HG03442 (cell line): ENCODE measurements around the gene IRS2.

Source experiments
- ATAC-seq: cut with Tn5 transposase; IDR thresholded peaks from one replicate; pipeline ENCODE4 v1.9.1; 2021; ENCODE audit warnings: mild to moderate bottlenecking, moderate library complexity; ENCODE audit not compliant: unreplicated experiment

The IRS2 gene

DNA sequence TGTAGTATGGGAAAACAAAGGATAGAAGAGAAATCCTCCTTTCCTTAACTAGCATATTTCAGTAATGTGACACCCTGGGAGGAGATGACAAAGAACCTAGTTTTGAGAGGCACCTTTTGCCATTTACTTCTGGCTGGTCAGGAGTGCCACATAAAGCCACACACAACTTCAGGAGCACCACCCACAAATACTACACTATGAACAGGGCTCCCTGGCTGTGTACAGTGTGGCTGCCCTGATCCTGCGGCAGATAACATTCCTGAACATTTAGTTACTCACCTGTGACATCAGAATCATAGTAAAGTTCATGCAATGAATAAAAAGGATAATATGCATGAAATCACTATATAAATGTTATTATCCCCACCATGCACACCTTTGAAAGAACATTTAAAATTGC lies 17.4 kb upstream of the IRS2 start:
- no peak for ATAC-seq

DNA sequence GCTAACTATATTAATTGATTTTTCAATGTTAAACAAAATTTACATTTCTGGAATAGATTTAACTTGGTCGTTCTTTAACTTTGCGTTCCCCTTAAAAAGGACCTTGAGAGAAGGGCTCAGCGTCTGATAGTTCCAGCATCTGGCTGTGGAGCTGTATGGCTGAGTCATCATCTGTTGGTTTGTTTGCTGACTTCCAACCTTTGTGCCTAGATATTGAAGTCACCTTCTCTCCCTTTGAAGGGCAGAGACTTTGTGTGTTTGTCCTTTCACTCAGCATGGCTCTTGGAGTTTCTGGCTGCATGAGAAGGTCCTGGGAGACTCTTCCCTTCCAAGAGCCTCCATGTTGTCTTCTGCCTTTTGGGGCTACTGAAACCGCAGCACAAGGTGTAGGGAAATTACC lies 16.6 kb upstream of the IRS2 start:
- no peak for ATAC-seq

DNA sequence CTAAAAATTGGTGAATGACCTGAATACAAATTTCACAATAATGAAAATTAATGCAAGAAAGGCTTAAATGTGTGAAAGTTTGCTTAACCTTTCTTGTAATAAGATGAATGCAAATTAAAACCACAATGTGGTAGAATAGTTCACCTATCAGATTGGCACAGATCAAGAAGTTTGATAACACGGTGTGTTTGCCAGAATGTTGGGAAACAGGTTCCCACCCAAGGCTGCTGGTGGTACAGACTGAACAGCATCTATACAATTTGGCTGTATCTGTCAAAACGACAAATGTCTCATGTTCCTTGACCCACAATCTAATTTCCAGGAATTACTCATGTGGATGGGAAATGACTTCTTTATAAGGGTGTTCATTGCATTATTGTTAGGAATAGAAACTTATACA lies 8.6 kb upstream of the IRS2 start:
- ATAC-seq, result no peak

DNA sequence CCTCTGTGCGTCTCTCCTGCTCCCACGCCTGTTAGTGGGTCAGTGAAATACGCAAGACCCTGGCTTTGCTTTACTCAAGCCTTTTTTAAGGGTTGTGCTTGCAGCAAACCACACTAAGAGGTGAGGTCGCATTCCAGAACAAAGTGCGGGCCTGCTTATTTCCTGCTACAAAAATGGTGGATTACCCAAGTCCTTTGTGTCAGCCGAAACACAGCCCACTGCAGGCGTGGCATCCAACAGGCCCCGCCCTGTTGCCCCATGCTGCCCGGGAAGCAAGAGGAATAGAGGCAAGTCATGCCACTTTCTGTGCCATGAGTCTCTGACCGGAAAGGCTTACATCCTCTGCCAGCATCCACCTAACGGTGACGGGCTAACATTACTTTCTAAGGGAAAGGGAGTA lies 7.7 kb upstream of the IRS2 start:
- no peak for ATAC-seq

DNA sequence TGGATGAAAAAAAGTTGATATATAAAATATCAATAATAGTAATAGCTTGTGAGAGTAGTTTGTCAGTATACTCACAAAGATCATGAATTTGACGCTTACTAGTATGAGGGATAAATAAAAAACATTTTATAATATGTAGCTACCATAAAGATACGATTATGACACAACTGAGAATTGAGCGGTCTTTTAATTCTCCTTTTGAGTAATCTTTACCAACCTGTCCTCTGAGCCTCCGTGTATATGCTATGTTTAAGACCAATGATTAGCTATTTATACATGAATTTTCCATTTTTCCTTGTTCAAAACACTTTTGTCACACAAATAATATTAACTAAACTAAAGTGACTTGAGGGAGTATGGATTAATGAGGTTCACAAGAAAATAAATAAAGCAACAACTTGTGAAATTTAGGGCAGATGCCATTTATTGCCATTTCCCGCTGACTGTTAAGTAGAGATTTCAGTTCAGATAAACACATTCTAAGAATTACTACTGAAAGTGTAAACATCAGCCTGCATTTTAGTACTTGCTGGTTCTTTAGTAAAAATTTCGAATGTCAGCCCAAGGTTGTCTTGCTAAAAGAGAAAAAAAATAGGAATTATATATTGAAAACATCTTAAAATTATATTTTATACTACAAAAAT lies 6.2 kb upstream of the IRS2 start:
- no peak for ATAC-seq

DNA sequence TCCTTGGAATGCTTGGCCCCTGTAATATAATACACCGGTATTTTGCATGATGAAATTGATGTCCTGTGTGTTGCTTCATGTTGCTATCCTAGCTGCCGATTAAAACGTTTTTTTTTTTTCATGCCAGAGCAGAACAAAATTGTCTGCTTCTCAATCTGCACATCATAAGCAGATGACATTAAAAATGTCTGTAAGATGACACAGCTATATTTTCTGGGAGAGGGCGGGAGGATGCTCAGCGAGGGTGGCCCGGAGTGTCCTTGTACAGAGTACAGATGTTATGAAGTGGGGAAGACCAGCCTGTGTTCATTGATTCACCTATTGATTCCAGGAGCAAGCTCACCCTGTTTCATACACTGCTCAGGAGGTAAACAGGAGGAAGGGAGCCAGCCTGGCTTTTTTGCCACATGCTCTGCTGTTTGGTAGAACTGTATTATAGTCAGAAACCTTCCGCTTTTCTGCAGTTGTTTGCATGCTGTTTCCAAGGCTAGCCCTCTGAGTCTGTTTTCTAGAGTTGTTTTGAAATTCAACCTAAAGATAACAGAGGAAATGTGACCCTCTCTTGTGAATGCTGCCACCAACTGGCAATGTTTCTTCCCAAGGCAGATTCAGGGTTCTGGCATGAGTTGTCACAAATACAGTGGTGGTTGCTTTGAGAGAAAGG lies 4.7 kb upstream of the IRS2 start:
- ATAC-seq, result no peak

DNA sequence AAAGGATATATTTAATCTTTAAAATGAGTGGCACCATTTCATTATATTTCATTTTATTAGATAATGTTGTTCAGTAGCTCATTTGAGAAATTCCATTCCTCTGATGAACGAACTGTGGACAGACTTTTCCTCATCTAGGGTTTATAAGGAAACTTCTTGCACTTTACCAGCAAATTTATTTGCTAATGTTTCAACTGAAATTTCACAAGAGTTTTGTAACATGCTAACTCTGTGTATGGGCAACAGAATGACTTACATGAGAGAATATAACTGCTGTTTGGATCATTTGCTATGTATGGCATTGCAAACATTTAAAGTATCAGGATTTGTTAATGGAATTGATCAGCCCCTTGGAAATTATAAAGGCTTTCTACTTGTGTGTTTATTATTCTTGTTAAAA lies 3.7 kb upstream of the IRS2 start:
- ATAC-seq, result no peak

DNA sequence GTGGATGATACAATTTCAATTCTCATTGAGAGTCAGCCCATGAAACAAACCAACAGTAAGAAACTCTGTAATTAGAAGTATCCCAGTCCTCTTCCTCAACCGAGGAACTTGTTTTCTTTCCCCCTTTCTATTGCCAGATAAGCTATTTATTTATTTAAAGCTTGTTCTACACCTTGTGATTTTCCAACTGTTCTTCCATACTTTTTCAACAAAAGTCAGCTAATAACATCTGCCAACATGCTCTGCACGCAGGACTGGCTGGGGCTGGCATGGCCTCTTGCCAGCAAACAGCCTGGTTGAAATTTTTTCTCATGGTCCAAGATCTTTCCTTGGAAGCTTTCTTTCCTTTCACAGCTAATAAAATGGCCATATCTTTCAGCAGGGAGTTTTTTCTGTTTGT lies 2.9 kb upstream of the IRS2 start:
- ATAC-seq, result no peak

DNA sequence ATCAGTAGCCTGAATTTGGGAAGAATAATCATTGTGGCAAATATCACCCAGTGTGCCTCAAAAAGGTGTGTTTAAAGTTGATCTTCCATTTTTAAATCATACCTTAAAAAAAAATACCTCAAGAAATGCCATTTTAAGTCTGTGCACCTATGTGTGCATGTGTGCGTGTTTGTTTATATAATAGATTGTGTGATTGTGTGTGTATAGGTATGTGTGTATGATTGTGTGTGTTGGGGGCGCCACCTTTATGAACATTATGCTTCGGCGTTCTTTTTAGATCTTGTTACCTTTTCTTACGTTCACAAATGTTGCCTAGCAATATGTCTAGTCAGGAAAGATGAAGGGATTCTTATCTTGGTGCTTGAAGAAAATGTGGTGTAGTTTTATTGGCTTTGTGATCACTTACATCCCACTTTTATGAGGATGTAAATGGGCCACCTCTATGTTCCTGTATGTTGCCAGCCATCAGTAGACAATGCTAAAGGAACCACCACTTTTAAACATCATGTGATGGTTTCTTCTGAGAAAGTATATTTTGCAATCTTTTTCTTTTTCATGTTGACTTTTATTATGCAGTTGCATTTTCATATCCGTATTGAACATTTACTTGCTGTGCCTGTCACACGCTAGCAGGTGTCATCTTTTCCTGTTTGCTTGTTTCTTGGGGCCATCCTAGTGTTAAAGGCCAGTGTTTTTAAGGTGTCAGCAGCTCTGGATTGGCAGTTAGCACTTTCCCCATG lies 2.2 kb upstream of the IRS2 start:
- ATAC-seq, result no peak

DNA sequence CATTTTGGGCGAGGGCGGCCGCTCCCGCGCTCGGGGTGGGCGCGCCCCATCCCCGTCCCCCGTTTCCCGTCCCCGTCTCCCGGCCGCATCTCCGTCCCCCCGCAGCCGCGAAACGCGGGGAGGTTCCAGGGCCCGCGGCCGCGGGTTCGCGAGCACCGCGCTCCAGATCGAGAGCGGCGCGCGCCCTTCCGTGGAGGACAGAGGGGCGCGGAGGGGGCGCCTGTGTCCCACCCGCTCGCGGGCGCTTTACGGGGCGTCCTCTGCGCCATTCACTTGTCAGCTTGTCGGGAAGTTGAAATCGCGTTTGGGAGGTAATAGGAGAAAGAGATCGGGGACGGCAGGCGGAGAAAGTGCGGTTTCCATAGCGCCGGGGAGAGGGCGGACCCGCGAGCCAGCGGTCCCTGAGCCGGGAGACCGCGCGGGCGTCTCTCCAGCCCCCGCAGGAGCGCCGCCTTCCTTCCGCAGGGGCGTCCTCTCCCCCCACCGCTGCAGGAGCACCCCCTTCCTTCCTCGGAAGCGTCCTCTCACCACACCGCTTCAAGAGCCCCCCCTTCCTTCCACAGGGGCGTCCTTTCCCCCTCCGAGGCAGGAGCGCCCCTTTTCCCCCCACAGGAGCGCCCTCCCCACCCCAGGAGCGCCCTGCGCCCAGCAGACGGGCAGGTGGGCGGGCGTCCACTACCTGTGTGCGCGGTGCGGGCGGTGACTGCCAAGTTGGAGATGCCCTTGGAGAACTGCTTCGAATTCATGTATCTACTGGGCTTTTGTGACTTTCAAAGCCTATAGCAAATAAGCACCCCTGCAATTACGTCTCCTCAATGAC lies 962 bp upstream of the IRS2 start:
- ATAC-seq, result peak; percentile 11

DNA sequence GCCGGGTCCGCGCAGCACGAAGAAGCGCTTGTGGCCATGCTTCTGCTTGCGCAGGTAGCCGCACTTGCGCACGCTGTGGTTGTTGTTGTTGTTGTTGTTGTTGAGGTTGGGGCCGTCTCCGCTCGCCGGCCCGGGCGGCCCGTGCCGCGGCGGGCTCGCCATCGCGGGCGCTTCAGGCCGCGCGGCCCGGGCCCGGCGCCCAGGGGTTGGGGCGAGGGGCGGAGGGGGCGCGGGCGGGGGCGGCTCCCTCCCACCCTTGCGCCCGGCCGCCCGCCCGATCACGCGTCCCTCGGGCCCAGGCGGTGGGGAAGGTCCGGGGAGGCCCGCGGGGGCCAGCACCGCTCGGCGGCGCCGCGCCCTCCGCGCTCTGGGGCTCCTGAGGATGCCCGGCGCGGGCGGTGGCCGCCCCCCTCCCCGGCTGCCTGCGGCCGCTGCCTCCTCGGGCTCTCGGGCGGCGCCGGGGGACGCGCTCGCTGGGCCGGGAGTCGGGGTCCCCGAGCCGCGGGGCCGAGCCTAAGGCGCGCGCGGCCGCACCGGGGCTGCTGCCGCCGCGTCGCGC lies 412 bp downstream of the IRS2 start:
- ATAC-seq, result no peak

DNA sequence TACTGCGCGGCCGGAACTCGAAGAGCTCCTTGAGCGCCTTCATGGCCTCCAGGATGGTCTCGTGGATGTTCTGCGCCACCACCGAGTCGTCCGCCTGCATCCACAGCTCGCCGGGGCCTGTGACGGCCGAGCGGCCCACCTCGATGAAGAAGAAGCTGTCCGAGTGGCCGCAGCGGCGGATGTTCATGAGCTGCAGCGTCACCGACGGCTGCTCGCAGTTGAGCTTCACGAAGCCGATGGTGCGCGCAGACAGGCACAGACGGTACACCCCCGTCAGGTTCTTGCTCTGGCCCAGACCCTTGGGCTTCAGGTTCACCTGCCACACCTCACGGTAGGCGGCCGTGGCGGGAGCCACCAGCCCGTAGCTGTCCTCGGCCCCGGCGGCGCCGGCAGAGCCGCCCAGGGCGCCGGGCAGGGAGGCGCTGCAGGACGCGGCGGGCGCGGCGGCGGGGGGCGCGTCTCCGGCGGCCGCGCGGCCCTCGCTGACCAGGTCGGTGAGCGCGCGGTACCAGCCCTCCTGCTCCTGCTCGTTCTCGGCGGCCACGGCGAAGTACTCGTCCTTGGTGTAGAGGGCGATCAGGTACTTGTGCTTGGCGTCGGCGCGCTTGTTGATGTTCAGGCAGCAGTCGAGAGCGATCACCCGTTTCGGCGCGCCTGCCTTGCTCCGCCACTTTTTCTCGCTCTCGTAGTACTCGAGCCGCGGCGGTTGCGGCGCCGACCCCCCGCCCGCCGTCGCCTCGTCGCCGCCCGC lies 1.1 kb downstream of the IRS2 start:
- no peak for ATAC-seq

DNA sequence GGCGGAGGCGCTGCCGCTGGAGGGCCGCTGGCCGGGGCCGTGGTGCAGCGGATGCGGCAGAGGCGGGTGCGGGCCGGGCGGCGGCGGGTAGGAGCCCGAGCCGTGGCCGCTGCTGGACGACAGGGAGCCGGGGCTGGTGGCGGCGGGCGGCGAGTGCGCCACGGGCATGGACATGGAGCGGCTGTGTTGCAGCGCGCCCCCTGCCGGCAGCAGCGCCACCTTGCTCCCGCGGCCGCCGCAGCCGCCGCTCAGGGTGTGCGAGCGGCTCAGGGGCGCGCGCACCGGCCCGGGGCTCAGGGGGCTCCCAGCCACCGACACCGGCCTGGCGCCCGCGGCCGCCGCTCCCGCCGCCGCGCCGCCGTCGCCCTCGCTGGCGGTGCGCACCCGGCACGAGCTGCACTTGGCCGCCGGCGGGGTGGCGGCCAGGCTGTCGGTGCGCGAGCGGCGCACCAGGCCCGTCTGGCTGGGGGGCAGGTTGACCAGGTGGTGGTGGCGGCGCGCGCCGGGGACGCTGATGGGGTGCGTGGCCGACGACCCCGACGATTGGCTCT lies 1.7 kb downstream of the IRS2 start:
- ATAC-seq, result no peak

DNA sequence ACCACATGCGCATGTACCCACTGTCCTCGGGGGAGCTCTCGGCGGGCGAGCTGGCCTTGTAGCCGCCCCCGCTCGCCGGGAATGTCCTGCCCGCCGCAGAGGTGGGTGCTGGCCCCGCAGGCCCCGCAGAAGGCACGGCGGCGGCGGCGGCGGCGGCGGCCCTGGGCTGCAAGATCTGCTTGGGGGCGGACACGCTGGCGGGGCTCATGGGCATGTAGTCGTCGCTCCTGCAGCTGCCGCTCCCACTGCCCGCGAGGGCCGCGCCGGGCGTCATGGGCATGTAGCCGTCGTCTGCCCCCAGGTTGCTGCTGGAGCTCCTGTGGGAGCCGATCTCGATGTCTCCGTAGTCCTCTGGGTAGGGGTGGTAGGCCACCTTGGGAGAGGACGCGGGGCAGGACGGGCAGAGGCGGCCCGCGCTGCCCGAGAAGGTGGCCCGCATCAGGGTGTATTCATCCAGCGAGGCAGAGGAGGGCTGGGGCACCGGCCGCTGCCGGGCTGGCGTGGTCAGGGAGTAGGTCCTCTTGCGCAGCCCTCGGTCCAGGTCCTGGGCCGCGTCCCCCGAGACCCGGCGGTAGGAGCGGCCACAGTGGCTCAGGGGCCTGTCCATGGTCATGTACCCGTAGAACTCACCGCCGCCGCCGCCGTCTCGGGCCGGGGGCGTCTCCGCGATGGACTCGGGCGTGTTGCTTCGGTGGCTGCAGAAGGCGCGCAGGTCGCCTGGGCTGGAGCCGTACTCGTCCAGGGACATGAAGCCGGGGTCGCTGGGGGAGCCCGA lies 2.4 kb downstream of the IRS2 start:
- no peak for ATAC-seq

DNA sequence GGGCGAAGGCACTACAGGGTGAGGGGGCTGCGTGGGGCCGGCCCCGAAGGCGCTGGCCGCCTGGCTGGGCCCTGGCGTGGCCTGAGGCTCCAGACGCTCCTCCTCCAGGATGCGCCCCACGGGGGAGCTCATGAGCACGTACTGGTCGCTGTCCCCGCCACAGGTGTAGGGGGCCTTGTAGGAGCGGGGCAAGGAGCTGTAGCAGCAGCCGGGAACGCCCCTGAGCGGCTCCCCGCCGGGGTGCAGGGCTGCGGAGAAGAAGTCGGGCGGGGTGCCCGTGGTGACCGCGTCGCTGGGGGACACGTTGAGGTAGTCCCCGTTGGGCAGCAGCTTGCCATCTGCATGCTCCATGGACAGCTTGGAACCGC lies 3.0 kb downstream of the IRS2 start:
- ATAC-seq, result no peak

DNA sequence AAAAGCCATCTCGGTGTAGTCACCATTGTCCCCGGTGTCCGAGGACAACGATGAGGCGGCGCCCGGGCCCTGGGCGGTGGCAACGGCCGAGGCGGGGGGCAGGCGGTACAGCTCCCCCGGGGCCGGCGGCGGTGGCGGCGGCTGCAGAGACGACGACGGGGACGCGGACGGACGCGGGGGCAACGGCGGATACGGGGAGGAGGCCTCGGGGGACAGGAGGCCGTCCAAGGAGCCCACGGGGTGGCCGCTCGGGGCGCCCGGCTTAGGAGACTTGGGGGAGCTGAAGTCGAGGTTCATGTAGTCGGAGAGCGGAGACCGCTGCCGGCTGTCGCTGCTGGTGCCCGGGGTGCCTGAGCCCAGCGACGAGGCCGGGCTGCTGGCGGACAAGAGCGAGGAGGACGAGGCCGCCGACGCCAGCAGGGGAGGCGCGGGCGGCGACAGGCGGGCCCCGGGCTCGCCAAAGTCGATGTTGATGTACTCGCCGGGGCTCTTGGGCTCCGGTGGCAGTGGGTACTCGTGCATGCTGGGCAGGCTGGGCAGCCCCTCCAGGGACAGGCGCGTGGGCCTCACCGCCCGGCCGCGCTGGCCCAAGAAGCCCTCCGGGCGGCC lies 3.5 kb downstream of the IRS2 start:
- no peak for ATAC-seq

DNA sequence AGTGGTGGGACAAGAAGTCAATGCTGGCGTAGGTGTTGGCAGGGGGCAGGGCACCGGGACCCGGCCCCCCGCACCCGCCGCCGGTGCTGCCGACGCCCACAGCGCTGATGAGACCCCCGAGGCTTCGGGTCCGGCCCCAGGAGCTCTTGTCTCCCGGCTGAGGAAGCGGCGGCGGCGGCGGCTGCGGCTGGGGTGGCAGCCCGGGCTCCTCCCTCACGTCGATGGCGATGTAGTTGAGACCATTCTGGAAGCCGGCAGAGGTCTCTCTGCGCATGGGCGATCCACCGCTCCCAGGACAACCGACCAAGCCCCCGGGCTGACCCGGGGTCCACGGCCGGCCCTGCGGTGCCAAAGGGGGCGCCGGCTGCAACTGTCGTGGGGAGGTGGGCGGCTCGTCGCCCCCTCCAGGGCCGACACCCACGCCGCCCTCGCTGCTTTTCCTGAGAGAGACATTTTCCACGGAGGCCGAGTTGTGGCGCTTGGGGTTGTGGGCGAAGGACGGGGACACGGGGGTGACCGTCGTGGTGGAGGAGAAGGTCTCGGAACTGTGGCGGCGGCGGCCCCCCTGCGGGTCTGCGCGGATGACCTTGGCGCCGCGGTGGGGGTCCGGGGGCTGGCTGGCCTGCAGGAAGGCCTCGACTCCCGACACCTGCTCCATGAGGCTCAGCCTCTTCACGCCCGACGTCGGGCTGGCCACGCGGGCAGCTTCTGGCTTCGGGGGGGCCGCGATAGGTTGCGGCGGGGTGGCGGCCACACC lies 4.1 kb downstream of the IRS2 start:
- no peak for ATAC-seq

DNA sequence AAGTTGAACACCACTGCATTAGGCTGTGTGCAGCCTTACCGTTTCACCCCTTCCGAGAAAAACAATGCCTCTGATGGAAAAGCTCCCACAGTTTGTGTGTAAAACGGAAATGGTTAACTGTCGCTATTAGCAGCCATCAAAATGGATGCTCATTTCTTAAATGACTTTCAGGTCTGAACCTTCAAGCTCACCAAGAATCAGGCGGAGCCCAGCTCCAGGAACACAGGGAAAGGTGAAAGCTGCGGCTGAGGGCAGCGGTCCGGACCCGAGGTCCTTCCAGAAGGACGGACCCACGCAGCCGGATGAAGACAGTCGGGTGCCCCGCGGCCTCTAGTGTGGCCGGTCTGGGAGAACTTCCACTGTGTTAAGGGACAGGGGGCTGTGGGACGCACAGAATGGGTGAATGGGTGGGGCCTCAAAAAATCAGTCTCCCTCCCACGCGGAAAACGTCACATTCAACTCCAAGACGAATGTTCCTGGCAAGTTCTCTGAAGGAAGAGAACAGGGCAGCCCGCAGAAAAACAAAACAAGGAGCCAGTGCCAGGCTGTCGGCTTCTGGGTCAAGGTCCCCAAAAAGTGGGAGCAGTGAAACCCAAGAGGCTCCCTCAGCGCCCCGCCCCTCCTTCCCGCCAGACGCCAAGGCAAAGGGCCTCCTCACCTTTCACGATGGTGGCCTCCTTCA lies 4.9 kb downstream of the IRS2 start:
- ATAC-seq, result no peak
